Lung microvascular endothelial cell (primary cell): ENCODE results near the gene BCL2L14. TPM values are rescaled to one million over a fixed set of nuclear protein-coding genes. Genes with fewer than 3 reads are reported as not detected.

ENCODE experiments used
- DNase-seq, 2 donors: peaks; one replicate each; pipeline versions ENCODE4 v3.0.0 to v3.0.0-alpha.2; 2010; ENCODE audit warnings: low read depth in 2 of 2
- total RNA-seq: library from RNA; depleted of rRNA; stranded (reverse); fragments of >200 nt; gene quantifications from 2 replicates; pipeline ENCODE4 v1.2.1, GENCODE V29; 2014

Gene BCL2L14
- total RNA-seq = not detected in 2 replicates

DNA sequence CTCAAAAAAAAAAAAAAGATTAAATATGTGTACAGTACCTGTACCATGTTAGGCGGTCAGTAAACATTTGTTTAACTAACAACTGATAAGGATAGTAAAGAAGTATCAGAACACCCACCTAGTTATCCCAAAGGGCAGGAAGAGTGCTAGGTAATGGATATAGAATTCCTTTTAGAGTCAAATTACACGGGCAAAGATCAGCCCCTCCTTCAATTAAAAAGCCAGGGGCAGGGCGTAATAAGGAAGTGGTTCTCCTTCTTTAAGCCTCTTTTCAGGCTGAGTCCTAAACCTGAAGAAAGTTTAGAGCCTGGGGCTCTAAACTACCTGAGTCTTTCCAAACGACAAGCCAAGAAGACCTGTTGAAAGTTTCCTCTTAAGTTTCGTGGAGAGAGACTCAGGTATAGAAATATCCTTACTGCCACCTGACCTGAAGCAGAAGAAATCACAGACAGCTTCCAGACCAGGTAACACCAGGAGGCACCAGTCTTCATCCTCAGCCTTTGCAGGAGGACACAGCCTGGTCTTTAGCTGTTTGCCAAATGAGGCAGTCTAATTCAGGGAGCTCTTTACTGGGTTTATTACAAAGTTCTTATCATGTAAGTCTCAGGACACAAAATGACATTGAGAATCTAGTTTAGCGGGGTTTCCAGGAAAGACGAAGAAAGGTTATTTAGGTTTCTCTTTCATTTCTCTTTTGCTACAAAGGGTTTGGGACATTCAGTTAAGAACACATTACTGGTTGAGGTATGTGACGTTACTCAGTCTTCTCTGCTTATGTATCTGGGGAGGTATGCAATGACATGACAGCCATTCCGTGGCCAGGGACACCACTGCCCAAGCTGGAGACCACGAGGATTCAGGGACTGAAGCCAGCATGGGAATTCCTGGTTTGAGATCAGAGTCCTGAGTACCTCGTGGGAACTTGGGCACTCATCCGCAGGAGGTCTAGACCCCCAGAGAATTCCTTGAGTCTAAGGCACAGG is at the start of gene BCL2L14:
TSS of gene BCL2L14 (plus strand) at position 266 of the 983 bp plus-strand sequence. CDS start 8,367 bp downstream, outside the sequence.
- DNase-seq = no peak

DNA sequence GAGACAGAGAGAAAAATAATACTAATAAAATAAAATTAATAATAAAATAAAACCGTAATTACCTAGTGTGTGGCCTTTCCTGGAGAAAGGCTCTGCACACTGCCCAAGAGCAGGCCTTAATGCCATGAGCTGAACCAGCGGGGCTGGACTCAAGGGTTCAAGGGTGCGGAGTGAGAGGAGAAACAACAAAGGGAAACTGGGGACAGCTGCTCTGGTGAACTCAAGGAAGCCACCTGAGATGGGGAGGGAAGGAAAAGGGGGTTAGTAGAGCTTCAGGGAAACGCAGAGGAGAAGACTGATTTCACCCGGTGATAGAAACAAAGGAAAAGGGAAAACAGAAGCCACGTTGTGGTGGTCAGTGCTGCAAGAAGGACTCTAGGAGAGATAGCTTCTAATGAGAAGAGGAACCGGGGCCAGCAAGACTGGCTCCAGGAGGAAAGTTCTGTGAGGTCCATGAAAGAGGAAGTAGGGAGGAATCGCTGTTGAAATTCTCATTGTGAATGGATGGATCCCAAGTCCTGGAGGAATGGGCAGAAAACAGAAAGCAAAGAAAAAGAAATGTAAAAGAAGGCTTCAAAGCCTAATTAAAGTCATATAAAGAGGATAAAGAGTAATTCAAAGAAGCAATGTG is 48.3 kb upstream of the BCL2L14 start:
- DNase-seq = no peak

DNA sequence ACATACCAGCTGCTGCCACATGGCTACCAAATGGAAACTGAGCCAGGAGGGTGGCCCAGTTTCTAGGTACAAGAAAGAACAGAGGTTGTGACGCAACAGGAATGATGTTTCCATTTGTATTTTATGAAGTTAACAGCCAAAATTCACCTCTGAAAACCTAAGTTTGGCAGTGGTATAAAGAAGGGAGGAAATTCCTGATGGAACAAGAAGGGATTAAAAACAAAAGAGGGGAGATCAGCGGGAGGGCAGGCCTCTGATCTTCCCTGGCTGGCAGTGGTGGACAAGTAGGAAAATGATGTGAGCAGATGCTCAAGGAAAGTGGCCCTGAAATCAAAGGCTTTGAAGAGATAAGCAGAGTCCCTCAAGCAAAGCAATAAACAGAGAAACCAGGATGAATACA is 47.3 kb upstream of the BCL2L14 start:
- DNase-seq = no peak

DNA sequence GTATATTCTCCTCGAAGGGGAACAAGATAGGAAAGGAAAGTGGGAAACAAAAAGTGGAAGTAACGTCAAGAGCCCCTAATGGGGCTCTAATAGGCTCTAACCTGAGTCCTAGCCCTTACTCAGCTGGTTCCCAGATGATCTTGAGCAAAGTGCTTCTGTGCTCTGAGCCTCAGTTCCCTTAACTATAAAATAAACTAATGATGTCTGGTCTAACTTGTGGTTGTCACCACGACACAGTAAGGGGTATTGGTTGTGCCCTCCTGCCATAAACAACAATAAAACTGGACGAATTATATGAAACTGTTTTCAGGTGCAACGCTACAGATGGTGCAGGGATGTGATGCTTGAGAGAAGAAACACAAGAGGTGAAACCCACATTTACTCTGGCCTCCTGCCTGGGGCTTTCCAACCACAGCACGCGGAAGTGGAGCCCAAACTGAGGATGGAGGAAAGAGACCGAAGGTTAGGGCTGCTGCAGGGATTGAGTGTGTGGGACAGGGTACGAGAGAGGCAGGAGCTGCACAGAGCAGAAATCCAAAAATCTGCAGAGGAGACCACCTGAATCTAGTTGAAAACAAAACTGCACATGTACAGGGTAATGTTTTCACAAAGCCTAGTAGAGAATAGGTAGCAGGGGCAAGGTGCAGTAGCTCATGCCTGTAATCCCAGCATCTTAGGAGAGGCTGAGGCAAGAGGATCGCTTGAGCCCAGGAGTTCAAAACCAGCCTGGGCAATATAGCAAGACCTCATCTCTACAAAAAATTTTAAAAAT is 45.6 kb upstream of the BCL2L14 start:
- no peak for DNase-seq

DNA sequence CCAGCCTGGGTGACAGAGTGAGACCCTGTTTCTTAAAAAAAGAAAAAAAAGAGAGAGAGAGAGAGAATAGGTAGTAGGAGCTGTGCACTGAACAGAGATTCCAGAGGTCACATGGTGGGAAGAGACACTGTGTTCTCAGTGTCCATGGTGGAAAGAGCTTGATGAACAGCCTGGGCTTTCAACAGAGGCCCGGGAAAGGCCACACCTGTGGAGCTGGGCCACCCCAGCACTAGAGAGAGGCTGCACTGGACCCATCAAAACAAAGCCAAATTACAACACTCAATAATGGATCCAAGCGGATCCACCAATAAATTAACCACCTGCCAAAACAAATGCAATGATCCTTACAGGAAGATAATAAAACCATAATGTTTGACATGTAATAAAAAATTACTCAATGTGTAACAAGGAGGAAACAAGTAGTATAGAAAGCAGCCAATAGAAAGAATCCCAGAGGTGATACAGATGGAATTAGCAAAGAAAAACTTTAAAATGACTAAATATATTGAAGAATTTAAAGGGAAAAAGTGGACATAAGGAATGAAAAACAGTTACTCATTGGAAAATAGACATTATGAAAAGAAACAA is 44.8 kb upstream of the BCL2L14 start:
- no peak for DNase-seq

GRCh38 chr12:12028668-12029402 is 41.9 kb upstream of the BCL2L14 start:
- DNase-seq = no peak

GRCh38 chr12:12029653-12030052 is 41.1 kb upstream of the BCL2L14 start:
- no peak for DNase-seq

GRCh38 chr12:12032260-12032791 is 38.4 kb upstream of the BCL2L14 start:
- DNase-seq = no peak

DNA sequence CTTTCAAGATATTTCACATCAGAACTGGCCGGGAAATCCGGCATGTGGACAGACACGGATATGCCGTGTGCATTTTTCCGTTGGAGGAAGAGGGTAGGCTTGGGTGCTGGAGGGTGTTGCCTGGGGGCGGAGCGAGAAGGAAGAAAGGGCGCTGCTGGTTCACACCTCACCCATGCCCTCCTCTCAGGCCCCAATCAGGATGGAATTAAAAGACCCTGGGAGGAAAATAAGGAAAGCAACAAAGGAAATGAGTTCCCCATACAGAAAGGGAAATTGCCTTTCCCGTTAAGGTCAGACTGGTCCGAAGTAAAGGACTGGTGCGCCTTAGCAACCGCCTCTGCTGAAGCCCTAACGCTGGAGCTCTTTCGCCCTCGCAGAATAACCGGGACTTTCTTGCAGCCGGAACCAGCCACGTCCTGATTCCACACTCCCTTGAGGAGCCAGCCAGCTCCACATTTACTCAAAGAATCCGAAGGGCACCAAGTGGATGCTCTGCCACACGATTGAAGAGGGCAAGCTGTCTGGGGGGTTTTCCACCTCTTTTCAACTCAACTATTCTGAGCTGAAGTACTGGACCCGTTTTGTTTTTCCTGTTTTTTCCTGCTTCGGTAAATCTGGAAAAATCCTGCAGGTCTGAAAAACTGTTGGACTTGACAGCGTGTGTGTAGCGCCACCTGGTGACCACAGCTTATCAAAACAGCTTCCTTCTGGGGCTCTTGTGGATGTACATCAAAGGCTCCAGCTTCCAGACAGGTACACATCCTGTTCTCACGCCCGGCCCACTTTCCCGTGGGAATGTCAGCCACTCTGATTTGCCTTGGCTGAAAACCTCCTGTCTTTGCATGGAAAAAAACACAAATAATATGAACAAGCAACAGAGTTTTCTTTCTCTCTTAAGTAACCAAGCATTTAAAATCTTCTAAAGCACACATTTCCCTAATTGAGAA is 37.6 kb upstream of the BCL2L14 start:
- DNase-seq = peak; percentile 94

DNA sequence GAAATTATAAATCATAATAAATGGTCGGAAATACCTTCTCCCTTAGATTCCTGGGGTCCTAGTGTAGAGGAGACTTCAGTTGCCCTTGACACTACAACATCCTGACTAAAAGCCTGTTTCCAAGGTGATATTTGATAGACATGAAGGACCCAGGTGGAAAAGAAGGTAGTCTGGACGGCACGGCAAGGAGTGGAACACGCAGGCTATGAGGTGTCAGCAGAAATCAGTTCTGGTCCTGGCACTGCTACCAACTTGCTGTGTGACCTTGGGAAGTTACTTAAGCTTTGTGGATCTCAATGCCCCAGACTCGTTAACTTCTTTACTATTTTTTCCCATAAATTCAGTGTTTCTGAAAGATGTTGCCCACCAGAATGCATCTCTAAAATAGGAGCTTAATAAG is 36.9 kb upstream of the BCL2L14 start:
- no peak for DNase-seq

DNA sequence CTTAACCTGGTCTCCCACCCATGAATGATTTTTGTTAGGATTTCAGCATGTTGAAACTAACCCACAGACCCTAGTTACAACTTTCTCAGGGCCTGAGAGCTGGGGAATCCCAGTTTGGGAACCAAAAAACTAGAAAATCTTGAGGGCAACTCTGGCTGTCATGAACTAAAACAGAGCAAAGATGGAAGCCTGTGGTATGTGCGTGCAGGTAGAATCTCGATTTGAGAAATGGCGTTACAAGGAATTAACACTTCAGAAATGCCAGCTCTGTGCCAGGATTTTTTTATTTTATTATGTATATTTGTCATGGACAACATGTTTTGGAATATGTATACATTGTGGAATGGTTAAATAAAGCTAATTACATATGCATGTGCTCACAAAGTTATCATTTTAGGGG is 36.4 kb upstream of the BCL2L14 start:
- no peak for DNase-seq

- no peak for DNase-seq
These were observed 35.5 kb upstream of the BCL2L14 start for GRCh38 chr12:12035229-12035628.

DNA sequence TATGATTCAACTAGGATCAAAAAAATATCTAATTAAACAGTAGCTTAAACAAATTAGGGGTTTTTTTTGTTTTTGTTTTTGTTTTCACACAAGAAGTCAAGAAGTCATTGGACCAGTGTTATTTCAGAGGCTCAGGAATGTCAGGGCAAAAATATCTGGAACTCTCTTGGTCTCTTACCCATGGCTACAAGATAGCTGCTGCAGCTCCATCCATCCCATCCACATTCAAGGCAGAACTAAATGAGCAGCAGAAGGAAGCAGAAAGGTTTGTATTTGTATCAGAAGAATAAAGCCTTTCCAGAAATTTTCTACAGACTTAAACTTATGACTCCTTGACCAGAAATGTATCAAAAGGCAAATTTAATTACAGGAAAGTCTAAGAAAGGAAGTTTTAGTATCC is 33.8 kb upstream of the BCL2L14 start:
- no peak for DNase-seq

GRCh38 chr12:12039897-12040296 is 30.8 kb upstream of the BCL2L14 start:
- DNase-seq = no peak

DNA sequence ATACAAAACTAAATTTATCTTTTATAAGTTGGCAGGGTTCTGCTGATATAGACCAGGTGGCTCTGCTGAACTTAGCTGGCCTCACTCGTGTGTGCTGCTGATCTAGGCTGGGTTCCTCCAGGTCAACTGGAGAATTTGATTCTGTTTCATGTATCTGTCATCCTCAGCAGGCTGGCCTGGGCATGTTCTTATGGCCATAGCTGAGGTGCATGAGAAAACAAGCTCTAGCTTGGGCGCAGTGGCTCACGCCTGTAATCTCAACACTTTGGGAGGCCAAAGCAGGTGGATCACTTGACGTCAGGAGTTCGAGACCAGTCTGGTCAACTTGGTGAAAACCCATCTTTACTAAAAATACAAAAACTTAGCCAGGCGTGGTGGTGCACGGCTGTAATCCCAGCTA is 24.3 kb upstream of the BCL2L14 start:
- no peak for DNase-seq

DNA sequence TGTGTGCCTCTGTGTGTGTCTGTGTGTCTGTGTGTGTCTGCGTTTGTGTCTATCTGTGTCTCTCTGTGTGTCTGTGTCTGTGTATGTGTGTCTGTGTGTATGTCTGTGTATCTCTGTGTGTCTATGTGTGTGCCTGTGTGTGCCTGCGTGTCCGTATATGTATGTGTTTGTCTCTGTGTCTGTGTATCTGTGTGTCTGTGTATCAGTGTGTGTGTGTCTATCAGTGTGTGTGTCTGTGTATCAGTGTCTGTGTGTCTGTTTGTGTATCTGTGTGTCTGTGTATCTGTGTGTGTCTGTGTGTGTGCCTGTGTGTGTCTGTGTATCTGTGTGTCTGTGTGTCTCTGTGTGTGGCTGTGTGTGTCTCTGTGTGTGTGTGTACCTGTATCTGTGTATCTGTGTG is 23.1 kb upstream of the BCL2L14 start:
- no peak for DNase-seq

- peak; percentile 11 to 81 for DNase-seq
These were observed 22.5 kb upstream of the BCL2L14 start for GRCh38 chr12:12048266-12048665.

GRCh38 chr12:12048714-12049113 is 22.0 kb upstream of the BCL2L14 start:
- DNase-seq = no peak

DNA sequence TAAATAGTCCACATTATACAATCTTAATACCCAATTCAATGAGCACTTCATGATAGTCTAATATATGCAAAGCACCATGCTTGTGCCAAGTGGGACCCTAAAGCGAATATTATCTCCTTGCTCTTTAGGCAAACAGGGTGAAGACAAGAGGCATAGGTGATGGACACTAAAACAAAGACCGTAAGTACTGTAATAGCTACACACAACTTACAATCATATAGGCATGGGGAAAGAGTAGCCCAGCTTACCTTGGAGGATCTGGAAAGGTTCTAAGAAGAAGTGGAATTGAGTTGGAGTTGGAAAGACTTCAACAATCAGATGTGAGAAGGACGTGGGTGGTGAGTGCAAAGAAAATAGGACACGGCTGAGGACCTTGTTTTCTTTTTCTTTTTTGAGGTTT is 19.1 kb upstream of the BCL2L14 start:
- DNase-seq = no peak
